GM18520 (cell line): ENCODE results near the gene STAM.
A peak's percentile ranks its signal among the peaks of the same experiment; 100 is the strongest.

Experiments
- ATAC-seq: cut with Tn5 transposase; IDR thresholded peaks from one replicate; pipeline ENCODE4 v1.9.1; 2021; ENCODE audit not compliant: unreplicated experiment

The STAM gene

DNA sequence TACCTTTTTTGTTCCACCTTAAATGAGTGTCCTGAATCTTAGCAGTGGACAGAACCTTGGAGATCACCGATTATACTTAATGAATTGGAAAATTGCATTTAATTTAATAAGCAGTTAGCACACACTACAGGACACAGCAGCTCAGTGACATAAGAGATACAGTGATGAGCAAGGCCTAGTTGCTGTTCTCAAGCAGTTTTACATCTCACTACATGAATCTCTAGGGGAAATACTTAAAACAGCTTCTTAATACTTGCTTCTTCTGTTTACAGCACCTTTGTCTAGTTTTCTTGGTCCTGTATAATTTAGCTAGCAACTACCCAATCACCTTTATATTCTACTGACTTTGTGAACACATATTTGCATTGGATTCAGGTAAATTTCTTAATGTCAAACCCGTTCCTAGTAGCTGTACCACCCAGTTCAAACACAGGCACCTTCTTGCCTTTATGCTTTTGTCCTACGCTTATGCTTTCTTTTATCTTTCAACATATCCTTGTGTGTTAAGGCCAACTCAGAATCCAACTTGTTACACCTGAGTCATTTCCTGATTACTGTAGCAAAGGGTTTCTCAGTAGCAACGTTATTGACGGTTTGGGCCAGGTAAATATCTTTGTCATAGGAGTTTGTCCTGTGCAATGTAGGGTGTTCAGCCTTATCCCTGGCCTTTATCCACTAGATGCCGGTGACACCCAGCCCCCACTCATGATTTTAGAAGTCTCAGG lies 1.8 kb downstream of the STAM start:
- ATAC-seq = no peak

DNA sequence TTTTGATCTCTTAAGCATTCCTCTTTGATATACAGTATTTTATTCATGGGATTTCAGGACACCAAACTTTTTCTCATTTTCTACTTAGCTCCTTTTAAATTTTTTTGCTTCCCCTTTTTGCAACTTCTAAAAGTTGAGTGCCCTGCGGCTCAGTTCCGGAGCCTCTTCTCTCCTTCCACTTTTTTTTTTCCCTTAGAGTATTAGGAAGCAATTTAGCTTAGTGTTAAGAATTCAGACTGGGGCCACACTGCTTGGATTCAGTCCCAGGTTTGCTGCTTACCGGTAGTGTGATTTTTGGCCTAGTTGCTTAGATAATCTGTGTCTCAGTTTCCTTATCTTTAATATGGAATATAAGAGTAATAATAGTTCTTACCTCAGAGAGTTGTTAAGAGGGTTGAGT lies 3.4 kb downstream of the STAM start:
- ATAC-seq = no peak

DNA sequence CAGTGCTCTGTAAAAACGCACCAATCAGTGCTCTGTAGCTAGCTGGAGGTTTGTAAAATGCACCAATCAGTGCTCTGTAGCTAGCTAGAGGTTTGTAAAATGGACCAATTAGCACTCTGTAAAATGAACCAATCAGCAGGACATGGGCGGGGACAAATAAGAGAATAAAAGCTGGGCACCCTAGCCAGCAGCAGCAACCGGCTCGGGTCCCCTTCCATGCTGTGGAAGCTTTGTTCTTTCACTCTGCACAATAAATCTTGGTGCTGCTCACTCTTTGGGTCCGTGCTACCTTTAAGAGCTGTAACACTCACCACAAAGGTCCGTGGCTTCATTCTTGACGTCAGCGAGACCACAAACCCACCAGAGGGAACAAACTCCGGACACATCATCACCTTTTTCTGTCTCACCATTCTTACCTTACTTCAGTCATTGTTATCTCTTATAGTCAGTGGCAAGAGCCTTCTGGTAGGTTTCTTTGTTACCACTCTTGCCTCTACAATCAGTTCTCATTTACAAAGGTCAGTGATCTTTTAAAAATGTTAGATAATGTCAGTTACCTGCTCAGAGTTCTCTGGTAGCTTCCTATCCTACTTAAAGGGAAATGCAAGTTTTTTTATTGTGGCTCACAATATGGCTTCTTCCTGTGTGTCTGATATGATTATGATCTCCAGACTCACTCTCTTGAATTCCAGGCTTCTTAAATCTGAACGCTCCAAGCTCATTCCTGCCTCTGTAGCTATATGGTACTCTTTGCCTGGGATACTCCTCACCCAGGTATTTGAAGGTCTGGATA lies 4.5 kb downstream of the STAM start:
- ATAC-seq = no peak

DNA sequence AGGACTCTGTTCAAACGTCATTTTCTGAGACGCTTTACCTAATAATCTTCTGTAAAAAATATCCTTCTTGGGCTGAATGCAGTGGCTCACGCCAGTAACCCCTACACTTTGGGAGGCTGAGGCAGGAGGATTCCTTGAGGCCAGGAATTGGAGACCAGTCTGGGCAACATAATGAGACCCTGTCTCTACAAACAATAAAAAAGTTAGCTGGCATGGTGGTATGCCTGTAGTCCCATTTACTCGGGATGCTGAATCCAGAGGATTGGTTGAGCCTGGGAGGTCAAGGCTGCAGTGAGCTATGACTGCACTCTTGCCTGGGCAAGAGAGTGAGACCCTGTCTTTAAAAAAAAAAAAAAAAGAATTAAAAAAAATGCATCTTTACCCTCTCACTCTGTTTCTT lies 5.1 kb downstream of the STAM start:
- no peak for ATAC-seq

DNA sequence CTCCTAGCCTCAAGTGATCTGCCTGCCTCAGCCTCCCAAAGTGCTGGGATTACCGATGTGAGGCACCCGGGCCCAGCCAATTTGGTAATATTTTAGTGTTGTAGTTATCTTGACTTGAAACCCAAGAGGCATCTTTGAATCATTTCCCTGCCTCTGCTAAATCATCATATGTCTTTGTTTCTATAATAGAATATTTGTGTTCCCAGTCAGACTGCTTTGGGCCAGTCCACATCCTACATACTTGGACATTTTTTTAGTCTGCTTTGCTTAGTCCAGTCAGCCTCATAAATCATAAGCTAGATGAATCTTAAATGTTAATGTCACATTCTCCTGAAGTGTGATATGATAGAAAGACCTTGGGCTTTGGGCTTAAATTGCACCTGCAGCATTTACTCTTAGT lies 5.9 kb downstream of the STAM start:
- ATAC-seq = no peak

DNA sequence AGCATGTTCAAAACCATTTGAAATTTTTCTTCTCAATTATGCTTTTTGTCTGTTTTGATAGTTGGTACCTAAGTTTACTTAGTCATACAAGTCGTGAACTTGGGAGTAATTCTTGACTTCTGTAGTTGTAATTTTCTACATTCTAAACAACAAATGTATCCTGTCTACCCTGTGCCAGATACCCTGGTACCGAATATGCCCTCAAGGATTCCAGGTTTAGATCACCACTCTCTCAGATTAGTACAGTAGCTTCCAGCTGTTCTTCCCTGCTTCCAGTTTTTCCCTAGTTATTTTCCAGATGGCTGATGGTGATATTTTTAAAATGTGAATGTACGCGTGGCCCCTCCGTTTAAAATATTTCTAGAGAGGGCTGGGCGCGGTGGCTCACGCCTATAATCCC lies 6.5 kb downstream of the STAM start:
- ATAC-seq = no peak

DNA sequence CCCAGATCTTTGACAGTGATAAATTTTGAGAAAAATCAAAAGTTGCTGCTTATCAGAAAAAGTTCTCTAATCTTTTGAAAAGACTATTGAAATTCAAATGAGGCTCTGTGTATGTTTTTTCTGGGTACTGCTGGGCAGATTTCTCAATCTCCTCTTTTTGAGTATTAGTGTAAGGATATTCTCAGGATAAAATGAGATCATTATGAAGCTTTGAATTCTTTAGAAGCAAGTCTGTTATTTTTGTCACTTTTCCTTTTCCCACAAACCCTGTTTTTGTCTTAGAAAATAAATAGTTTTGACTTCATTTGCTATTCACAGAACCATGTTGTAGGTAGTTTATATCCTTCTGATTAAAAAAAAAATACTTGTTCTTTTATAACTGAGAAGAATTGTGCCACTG lies 7.9 kb downstream of the STAM start:
- no peak for ATAC-seq

DNA sequence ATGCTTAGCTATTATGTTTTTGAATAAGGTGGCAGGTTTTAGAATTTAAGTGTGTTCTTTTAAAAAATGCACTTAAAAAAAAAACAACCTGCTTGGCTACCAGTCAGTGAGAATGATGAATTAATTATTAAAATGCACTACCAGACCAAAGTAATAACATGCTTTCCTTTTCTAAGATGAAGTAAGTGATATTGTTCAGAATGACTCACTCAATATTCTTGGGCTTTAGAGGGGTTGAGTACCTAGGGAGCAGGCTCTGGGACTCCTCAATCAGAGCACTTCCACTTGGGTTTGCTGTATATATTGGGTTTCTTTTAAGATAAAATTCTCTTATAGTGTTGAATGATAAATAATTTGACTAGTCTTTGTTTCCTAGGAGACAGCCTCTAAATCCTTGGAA lies 8.6 kb downstream of the STAM start:
- peak; percentile 33 for ATAC-seq

DNA sequence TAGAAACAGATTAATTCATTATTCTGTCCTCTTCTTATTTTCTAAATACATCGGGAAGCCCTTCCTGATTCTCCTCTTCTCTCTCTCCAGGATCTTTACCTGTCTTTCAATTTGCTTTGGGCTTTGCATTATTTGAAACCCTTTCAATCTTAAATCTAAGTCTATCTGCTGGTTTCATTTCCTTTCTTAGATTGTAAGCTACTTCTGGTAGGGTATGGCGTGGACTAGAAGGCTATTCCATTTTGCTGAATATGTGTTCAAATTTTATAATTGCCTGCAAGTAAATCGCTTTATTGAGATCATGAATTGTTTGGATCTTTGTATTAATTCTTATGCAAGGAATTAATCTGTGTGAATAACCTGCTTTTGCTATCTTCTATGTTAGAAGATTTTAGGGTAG lies 11.1 kb downstream of the STAM start:
- ATAC-seq = no peak

DNA sequence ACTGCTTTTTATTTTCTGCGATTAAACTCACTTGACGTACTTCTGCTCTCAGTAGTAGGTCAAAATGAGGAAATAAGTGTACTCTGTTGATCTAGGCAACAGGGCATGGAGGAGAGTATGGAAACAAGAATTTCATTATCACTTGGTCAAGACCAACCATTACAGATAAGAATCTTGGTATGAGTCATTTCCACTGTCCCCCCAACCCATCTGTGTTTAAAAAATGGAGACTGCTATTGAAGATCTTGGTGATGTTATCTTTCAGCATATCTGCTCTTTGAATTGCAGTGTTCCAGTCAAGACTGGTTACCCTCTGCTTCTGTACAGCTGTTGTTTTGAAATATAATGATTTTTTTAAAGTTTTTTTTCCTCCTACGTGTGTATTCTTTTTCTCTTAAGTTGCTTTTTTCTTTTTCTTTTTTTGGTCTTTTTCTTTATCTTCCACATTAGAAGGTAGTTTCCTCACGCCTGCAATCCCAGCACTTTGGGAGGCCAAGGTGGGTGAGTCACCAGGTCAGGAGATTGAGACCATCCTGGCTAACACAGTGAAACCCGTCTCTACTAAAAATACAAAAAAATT lies 11.7 kb downstream of the STAM start:
- ATAC-seq = peak; percentile 94

DNA sequence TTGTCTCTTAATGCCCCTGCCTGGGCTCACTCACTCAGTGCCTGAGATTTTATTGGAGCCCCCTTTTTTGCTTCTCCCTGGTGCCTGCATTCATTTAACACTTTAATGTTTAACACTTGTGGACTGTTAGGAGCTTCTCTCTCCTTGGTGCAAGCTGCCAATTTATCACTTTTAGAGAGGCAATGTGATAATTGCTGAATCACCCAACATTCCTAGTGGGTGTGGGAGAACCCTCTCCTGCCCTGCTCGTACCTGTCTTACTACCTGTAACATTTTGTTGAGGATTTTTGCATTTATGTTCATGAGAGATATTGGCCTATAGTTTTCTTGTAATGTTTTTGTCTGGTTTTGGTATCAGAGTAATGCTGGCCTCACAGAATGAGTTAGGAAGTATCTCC lies 13.2 kb downstream of the STAM start:
- ATAC-seq = no peak

DNA sequence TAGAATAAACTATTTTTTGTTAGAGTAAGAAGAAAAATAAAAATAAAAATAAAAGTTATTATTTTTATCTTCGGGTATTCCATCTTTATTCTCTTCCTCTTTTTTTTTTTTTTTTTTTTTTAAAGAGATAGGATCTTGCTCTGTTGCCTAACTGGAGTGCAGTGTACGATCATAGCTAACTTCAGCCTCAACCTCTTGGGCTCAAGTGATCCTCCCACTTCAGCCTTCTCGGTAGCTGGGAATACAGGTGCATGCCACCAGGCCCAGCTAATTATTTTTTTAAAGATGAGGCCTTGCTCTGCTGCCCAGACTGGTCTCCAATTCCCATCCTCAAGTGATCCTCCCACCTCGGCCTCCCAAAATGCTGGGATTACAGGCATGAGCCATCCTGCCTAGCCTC lies 15.4 kb downstream of the STAM start:
- ATAC-seq = no peak

DNA sequence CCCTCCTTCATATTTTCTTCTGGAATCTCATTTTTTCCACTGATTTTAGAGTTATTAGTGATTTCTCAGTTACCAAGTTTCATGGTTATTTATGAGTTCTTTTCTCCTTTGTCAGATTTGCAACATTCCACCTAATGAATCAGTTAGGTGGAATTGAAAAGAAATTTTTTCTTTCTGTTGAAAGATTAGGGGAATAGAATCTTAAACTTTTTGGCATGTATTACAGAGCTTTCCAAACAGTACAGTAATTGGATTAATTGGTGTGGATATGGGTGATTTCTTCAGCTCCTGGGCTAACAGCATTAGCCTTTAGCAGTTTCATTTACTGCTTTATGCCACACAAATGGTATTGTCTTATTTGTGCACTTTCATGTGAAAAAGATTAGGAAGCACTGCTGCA lies 17.0 kb downstream of the STAM start:
- no peak for ATAC-seq

DNA sequence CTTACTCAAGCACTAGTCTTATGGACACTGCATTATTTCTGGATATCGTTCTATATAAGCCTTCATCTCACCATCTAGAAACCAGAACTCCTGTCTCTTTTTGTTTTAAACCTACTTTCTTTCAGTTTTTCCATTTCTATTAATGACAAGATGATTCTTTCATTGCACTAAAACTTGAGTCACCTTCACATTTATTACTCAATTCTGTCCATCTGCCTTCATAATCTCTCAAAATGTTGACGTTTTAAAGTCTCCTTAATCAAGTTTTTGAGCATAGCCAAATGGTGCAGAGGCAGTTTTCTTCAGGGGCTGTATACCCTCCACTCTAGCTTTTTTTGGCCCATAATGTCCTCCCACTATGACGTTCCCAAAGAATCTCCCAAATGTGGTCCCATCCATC lies 17.6 kb downstream of the STAM start:
- no peak for ATAC-seq

DNA sequence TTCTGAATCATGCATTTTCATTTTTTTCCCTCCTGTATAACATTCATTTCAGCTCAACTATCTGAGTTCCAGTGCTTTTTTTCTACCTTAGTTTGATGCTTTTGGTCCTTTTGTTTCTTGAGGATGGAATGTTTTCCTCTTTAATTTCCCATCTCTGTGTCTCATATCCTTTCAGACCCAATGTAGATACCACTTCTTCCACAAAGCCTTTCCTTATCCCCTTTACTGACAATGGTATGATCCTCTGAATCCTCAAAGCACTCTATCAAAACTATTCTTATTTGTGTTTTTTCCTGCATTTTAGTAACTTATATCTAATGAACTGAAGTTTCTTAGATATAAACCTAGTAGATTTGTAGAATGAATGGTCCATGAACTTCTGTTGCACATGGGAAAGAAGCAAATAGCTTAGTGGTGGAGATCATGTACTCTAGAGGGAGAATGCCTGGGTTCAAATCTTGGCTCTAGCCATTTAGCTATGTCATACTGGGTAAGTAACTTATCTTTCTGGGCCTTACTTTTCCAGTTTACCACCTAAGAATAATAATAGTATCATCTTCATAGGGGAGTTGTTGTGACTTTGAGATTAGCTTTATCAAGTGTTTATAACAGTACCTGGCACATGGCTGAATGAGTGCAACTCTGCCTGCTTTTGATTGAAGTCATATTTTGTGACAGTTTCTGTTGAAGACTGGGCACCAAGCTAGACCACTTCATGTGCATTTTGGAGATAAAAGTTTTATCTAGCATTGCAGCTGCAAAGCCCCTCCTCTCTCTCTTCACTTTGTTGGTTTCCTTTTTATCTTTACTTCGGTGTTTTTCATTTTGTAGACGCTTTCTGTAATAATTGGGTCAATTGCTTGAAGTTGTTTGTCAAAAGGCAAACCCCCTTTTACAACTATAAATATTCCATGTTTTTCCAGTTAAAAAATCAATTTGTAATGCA lies 18.5 kb downstream of the STAM start:
- no peak for ATAC-seq

DNA sequence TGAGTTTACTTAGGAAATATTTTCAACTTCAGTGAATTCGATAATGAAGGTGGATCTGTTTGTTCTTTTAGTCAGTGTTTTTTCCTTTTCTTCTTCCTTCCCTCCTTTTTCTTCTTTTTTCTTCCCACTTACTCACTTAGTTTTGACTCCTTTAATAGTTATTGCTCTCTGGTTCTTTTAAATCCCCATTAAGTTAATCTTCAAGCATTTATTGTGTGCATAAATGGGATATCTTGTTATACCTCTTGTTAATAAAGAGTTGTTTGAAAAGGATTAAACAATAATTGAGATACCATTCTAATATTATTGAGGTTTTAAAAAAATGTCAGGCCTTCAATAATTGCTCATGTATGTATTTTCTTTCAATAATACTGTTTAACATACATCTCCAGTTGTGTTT lies 19.5 kb downstream of the STAM start:
- no peak for ATAC-seq

DNA sequence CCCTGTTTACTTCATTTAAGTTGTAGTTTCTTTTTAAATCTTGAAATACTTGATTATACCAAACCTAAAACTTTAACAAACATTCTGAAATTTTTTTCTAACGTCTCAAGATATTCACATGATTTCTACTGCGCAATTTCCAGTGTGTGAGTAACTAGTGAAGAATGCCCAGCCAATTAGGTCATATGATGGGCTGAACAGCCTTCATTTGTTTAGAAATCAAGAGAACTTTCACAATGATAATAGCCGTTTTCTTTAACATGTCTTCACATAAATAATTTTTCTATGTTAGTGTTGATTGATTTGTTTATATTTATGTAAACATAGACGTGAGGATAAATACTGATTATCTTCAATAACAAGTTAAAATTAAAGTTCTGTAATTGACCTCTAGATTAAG lies 21.8 kb downstream of the STAM start:
- ATAC-seq = no peak

DNA sequence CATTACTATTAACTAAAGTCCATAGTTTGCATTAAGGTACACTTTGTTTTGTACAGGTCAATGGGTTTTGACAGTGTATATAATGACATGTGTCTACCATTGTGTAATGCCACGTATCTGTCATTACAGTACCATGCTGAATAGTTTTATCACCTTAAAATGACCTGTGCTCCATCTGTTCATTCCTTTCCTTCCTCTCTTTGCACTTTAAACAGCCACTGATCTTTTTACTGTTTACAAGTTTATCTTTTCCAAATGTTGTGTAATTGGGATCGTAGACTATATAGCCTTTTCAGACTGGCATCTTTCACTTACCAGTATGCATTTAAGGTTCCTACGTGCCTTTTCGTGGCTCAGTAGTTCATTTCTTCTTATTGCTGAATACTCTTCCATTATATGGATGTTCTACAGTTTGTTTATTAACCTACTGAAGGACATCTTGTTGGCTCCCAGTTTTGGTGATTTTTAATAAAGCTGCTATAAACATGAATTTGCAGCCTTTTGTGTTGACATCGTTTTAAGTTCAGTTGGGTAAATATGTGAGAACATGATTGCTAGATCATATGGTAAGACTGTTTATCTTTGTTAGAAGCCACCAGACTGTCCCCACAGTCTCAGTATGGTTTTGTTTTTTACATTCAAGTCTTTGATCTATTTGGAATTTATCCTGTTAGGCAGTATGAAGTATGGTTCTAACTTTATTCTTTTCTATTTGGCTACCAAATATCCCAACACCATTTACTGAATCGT lies 24.7 kb downstream of the STAM start:
- ATAC-seq = no peak

DNA sequence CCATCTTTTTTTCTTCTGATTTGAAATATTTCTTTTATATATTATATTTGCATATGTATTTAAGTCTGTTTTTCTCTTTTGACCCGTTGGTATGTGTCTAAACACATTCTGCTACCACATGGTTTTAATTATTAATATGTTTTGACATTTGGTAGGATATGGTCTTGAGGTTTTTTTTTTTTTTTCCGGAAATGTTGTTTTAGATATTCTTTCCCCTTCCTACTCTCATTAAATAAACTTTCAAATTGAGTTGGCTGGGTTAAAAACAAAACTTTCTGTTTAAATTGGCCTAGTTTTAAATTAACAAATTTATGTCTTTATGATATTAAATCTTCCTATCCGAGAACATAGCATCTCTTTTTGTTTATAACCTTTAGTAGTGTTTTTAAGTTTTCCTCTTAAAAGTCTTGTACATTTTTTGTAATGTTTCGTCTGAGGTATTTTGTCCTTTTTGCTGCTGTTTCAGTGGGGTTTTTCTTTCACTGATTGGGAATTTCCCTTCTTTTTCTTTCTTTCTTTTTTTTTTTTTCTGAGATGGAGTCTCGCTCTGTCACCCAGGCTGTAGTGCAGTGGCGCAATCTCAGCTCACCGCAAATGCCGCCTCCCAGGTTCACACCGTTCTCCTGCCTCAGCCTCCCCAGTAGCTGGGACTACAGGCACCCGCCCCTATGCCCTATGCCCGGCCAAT lies 25.4 kb downstream of the STAM start:
- ATAC-seq = no peak

DNA sequence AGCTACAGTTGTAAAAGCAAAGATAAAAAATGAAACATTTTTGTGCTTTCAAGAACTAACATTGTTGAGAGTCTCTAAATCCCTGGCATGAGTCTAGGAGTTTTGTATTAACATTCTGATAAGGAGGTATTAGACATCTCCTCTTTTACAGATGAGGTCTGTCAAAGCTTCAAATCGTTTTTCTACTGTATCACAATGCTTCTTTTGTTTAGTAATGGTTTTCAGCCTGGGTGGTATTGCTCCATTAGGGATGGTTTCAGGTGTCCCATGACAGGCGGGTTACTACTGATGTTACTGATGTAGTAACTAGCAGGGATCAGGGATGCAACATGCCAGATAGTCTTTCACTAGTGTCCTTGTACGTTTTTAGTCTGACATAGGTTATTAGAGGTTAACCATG lies 27.4 kb downstream of the STAM start:
- no peak for ATAC-seq
